Nephron progenitor cell (in vitro differentiated cells): ENCODE data around the gene TSC22D4.

Experiments used
- DNase-seq: peaks from one replicate; pipeline ENCODE4 v3.0.0; 2021
- H3K27ac Mint-ChIP-seq: 2 replicates; pipeline ENCODE4 v1.8.0; 2021; ENCODE audit warnings: mild to moderate bottlenecking, moderate library complexity, mixed read lengths
- H3K27me3 Mint-ChIP-seq: 2 replicates; pipeline ENCODE4 v1.8.0; 2021; ENCODE audit warnings: mild to moderate bottlenecking, low read depth, mixed read lengths; ENCODE audit not compliant: poor library complexity
- H3K36me3 Mint-ChIP-seq: 2 replicates; pipeline ENCODE4 v1.8.0; 2021; ENCODE audit warnings: low read depth, mixed read lengths
- H3K4me1 Mint-ChIP-seq: 2 replicates; pipeline ENCODE4 v1.8.0; 2021; ENCODE audit warnings: mixed read lengths
- H3K4me3 Mint-ChIP-seq: 2 replicates; pipeline ENCODE4 v1.8.0; 2021; ENCODE audit warnings: mild to moderate bottlenecking, moderate library complexity, mixed read lengths
- H3K9me3 Mint-ChIP-seq: 2 replicates; pipeline ENCODE4 v1.8.0; 2021; ENCODE audit warnings: mild to moderate bottlenecking, moderate library complexity, mixed read lengths
- CTCF ChIP-seq: fragments of 200-600 bp; sonication (generic); IDR thresholded peaks from 2 replicates; pipeline ENCODE4 v1.5.0; 2021; ENCODE audit warnings: antibody characterized with exemption

TSC22D4 gene

DNA sequence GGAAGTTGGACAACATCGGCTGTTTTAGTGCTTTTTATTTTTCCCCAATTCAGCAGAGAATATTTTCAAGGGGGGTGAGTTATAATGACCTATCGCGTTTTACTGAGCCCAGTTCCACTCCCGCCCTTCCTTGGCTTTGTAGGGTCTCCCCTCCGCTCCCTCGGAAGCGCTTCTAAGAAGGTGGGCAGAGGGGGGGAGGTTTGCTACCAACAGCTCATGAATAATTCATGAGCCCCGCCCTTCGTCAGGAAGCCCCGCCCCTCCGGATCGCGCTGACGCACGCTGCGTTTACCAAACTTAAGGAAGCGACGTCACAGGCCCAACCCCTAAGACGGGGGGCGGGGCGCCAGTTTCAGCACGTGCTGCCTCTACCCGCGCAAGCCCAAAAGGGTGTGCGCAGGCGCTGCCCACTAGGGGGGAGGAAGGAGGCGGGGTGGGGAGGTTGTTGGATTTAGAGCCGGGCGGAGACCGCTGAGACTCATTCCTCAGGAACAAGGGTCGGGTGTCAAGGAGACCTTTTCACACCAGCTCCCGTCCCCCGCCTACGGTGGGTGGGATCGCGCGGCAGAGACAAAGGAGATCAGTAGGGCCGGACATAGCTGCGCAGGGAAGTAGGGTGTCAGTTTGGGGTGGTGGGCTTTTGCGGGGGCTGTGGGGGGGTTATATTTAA is 49.9 kb downstream of the TSC22D4 start:
- peak; percentile 100 for DNase-seq
- peaks cover 28% of the 10 kb centered on the region for H3K36me3 Mint-ChIP-seq
- no peak for TF ChIP-seq CTCF
- peaks cover 7% of the 10 kb centered on the region for H3K9me3 Mint-ChIP-seq
- peaks cover 16% of the 10 kb centered on the region for H3K27me3 Mint-ChIP-seq
- H3K4me3 Mint-ChIP-seq = peak overlapping the region; percentile 93
- H3K27ac Mint-ChIP-seq = peak overlapping the region; percentile 100
- peaks cover 39% of the 10 kb centered on the region for H3K4me1 Mint-ChIP-seq

- Mint-ChIP-seq H3K27me3 (peaks cover 16% of the 10 kb centered on the region), H3K27ac (peak within 1 kb of the TSS; percentile 100), H3K36me3 (peaks cover 21% of the 10 kb centered on the region), H3K4me1 (peaks cover 31% of the 10 kb centered on the region), H3K4me3 (peak within 1 kb of the TSS; percentile 93), H3K9me3 (peaks cover 7% of the 10 kb centered on the region)
- peak; percentile 92 for DNase-seq
- no peak for TF ChIP-seq CTCF
Observed at GRCh38 chr7:100428199-100428966, 50.6 kb downstream of the TSC22D4 start, which contains the start of gene ZCWPW1. Gene ZCWPW1, minus strand, starts transcription at chr7:100428703. Its CDS starts 8,054 bp downstream, at chr7:100420649.

DNA sequence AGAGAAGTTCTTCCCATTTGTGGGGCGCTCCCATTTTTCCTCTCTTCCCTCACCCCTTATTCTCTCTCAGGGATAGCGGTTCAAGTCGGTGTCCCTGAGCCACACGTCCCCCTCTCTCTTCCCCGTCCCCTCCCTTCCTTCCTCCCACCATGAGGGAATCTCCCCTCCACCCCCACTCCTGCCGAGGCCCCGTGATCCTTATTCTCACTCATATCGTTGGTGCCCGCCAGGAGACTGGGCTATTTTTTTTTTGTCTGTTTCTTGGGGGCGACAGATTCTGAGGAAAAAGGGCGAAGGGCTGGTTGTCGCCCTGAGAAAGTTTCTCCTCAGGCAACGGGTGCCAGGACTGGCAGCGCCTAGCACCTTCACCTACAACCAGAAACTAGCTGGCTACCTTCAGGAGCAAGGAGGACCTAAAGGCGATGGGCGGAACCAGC is 51.2 kb downstream of the TSC22D4 start:
- Mint-ChIP-seq H3K4me3 (peak overlapping the region; percentile 93), H3K27ac (no peak overlapping the region), H3K4me1 (peaks cover 25% of the 10 kb centered on the region), H3K9me3 (peaks cover 7% of the 10 kb centered on the region), H3K36me3 (peaks cover 15% of the 10 kb centered on the region), H3K27me3 (peaks cover 16% of the 10 kb centered on the region)
- no peak for DNase-seq
- TF ChIP-seq CTCF = no peak

- H3K36me3 Mint-ChIP-seq = peaks cover 3% of the 10 kb centered on the region
- H3K27ac Mint-ChIP-seq = no peak overlapping the region
- H3K9me3 Mint-ChIP-seq = peaks cover 7% of the 10 kb centered on the region
- DNase-seq = no peak
- TF ChIP-seq CTCF = no peak
- H3K27me3 Mint-ChIP-seq = peaks cover 26% of the 10 kb centered on the region
- H3K4me3 Mint-ChIP-seq = no peak overlapping the region
- H3K4me1 Mint-ChIP-seq = peaks cover 13% of the 10 kb centered on the region
Observed at GRCh38 chr7:100426516-100426915, 52.5 kb downstream of the TSC22D4 start.

DNA sequence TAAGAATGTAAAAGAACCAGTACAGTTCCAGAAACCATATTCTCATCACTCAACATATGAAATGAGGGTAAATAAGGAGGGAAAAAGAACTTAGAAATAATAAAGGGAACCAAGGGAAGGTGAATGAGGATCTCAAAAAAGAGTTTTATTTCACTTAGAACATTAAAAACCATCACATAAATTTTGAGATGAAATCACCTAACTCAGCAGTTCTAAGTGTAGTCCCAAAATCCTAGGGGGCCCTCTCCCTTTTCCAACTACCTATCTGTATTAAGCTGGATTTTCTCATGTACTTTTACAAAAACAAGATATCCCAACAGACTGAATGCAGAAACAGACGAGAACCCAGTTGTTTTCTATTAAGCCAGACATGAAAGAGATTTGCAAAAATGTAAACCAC is 53.7 kb downstream of the TSC22D4 start:
- Mint-ChIP-seq H3K27me3 (peaks cover 29% of the 10 kb centered on the region), H3K9me3 (peaks cover 7% of the 10 kb centered on the region), H3K4me1 (peaks cover 2% of the 10 kb centered on the region), H3K36me3 (no peaks in the 10 kb centered on the region), H3K4me3 (no peak overlapping the region), H3K27ac (no peak overlapping the region)
- no peak for DNase-seq
- no peak for TF ChIP-seq CTCF
